Neural cell (in vitro differentiated cells): ENCODE data around the gene RFTN1. TPM values are rescaled to one million over a fixed set of nuclear protein-coding genes. Genes with fewer than 3 reads are reported as not detected.

ENCODE experiments used
- H2AFZ ChIP-seq: fragments of 200-600, 300-800 bp; sonication (generic), shearing (Covaris generic); 2 replicates; pipeline ENCODE4 v1.6.0; 2014; ENCODE audit warnings: low read depth, mild to moderate bottlenecking, antibody characterized with exemption, low read length, moderate library complexity
- H3F3A ChIP-seq: fragments of 200-600 bp; shearing (Covaris generic); 2 replicates; pipeline ENCODE4 v1.6.1; 2016; ENCODE audit warnings: mild to moderate bottlenecking, moderate library complexity, mixed read lengths, antibody characterized with exemption, low read length; ENCODE audit not compliant: insufficient read depth, poor library complexity, severe bottlenecking
- H3K27ac ChIP-seq: fragments of 200-600, 300-800 bp; sonication (generic), shearing (Covaris generic); 2 replicates; pipeline ENCODE4 v1.5.1; 2014; ENCODE audit warnings: mild to moderate bottlenecking, low read length, moderate library complexity
- H3K27me3 ChIP-seq: fragments of 300-800, 200-600 bp; sonication (generic), shearing (Covaris generic); 2 replicates; pipeline ENCODE4 v1.6.0; 2014; ENCODE audit warnings: mild to moderate bottlenecking, low read depth, low read length, moderate library complexity; ENCODE audit not compliant: insufficient read depth
- H3K36me3 ChIP-seq: fragments of 300-800, 200-600 bp; sonication (generic), shearing (Covaris generic); 2 replicates; pipeline ENCODE4 v1.5.1; 2014; ENCODE audit warnings: mild to moderate bottlenecking, antibody characterized with exemption, low read length, moderate library complexity; ENCODE audit not compliant: insufficient read depth
- H3K4me2 ChIP-seq: fragments of 300-800, 200-600 bp; sonication (generic), shearing (Covaris generic); 2 replicates; pipeline ENCODE4 v1.6.0; 2014; ENCODE audit warnings: mild to moderate bottlenecking, low read length
- H3K4me3 ChIP-seq: fragments of 300-800, 200-600 bp; sonication (generic), shearing (Covaris generic); 2 replicates; pipeline ENCODE4 v1.5.1; 2014; ENCODE audit warnings: mild to moderate bottlenecking, low read length, moderate library complexity
- H3K79me2 ChIP-seq: fragments of 200-600 bp; shearing (Covaris generic); replicated peaks from 2 replicates; pipeline ENCODE4 v1.6.0; 2014; ENCODE audit warnings: mild to moderate bottlenecking, low read length, moderate library complexity; ENCODE audit not compliant: insufficient read depth
- H3K9ac ChIP-seq: fragments of 300-800, 200-600 bp; sonication (generic), shearing (Covaris generic); 2 replicates; pipeline ENCODE4 v1.6.1; 2016; ENCODE audit warnings: mild to moderate bottlenecking, low read length, mixed read lengths
- H3K9me2 ChIP-seq: fragments of 200-600 bp; shearing (Covaris generic); 2 replicates; pipeline ENCODE4 v1.6.1; 2016; ENCODE audit warnings: mild to moderate bottlenecking, low read length, mixed read lengths; ENCODE audit not compliant: insufficient read depth
- H3K9me3 ChIP-seq: fragments of 200-600, 300-800 bp; sonication (generic), shearing (Covaris generic); 2 replicates; pipeline ENCODE4 v1.6.1; 2016; ENCODE audit warnings: mild to moderate bottlenecking, mixed run types, low read length, moderate library complexity, mixed read lengths
- H4K20me1 ChIP-seq: fragments of 200-600 bp; shearing (Covaris generic); 2 replicates; pipeline ENCODE4 v1.6.1; 2016; ENCODE audit warnings: mild to moderate bottlenecking, mixed run types; ENCODE audit not compliant: insufficient read depth
- CTCF ChIP-seq: fragments of 450-650 bp; IDR thresholded peaks from 2 replicates; pipeline ENCODE4 v1.5.1; 2014; ENCODE audit warnings: antibody characterized with exemption, mild to moderate bottlenecking, moderate library complexity; ENCODE audit not compliant: poor library complexity, severe bottlenecking
- EP300 ChIP-seq: fragments of 450-650 bp; conservative IDR thresholded peaks from 2 replicates; pipeline ENCODE4 v1.6.1; 2014; ENCODE audit warnings: antibody characterized with exemption, mild to moderate bottlenecking, moderate library complexity; ENCODE audit not compliant: poor library complexity, severe bottlenecking
- EZH2 ChIP-seq: fragments of 200-600, 300-800 bp; shearing (Covaris generic), sonication (generic); IDR thresholded peaks from 2 replicates; pipeline ENCODE4 v1.6.1; 2014; ENCODE audit warnings: antibody characterized with exemption, low read length, borderline replicate concordance, mild to moderate bottlenecking; ENCODE audit not compliant: insufficient read depth, poor library complexity, severe bottlenecking
- MXI1 ChIP-seq: fragments of 450-650 bp; conservative IDR thresholded peaks from 2 replicates; pipeline ENCODE4 v1.6.1; 2014; ENCODE audit warnings: antibody characterized with exemption, mild to moderate bottlenecking; ENCODE audit not compliant: poor library complexity, severe bottlenecking
- POLR2AphosphoS5 ChIP-seq: IDR thresholded peaks from 2 replicates; pipeline ENCODE4 v1.6.1; 2012
- RAD21 ChIP-seq: fragments of 450-650 bp; conservative IDR thresholded peaks from 2 replicates; pipeline ENCODE4 v1.6.1; 2014; ENCODE audit warnings: antibody characterized with exemption, mild to moderate bottlenecking, moderate library complexity
- REST ChIP-seq: IDR thresholded peaks from 2 replicates; pipeline ENCODE4 v1.6.1; 2012; ENCODE audit warnings: borderline replicate concordance
- SMC3 ChIP-seq: fragments of 450-650 bp; conservative IDR thresholded peaks from 2 replicates; pipeline ENCODE4 v1.6.1; 2014; ENCODE audit warnings: antibody characterized with exemption, mild to moderate bottlenecking, moderate library complexity; ENCODE audit not compliant: poor library complexity
- TAF1 ChIP-seq: IDR thresholded peaks from 2 replicates; pipeline ENCODE4 v1.6.1; 2012; ENCODE audit warnings: low read depth
- polyA plus RNA-seq: library from polyadenylated mRNA; depleted of rRNA; stranded (reverse); fragments of >200 nt; gene quantifications from 2 replicates; pipeline ENCODE4 v1.2.3, GENCODE V29; 2014

Gene RFTN1
- polyA plus RNA-seq, 1 donor from 2014 or later: 36.8 TPM

- Histone ChIP-seq H3K9me3 (no peaks in the 10 kb centered on the region), H3K4me2 (no peak overlapping the region), H2AFZ (no peak overlapping the region), H3K9ac (no peak overlapping the region), H3K36me3 (no peaks in the 10 kb centered on the region), H4K20me1 (no peaks in the 10 kb centered on the region), H3K9me2 (no peaks in the 10 kb centered on the region), H3K27ac (no peak overlapping the region), H3K4me3 (no peak overlapping the region), H3F3A (no peaks in the 10 kb centered on the region), H3K79me2 (no peaks in the 10 kb centered on the region), H3K27me3 (no peaks in the 10 kb centered on the region)
- TF ChIP-seq EP300 (no peak), CTCF (no peak), MXI1 (no peak), RAD21 (no peak), EZH2 (no peak), SMC3 (no peak), REST (no peak), TAF1 (no peak), POLR2AphosphoS5 (no peak)
These were observed 162.7 kb downstream of the RFTN1 start for GRCh38 chr3:16350597-16351318.

GRCh38 chr3:16349986-16350596 is 163.4 kb downstream of the RFTN1 start:
- TF ChIP-seq REST: no peak
- TF ChIP-seq RAD21: no peak
- no peak for TF ChIP-seq POLR2AphosphoS5
- TF ChIP-seq EZH2: no peak
- no peak for TF ChIP-seq MXI1
- no peak for TF ChIP-seq SMC3
- TF ChIP-seq CTCF: no peak
- no peak for TF ChIP-seq EP300
- no peak for TF ChIP-seq TAF1
- H3K9me3 ChIP-seq: no peaks in the 10 kb centered on the region

More at GRCh38 chr3:16349986-16350596, 163.4 kb downstream of the RFTN1 start:
- H3K27me3 ChIP-seq: no peaks in the 10 kb centered on the region
- no peak overlapping the region for H3K4me3 ChIP-seq
- no peak overlapping the region for H3K9ac ChIP-seq
- no peak overlapping the region for H2AFZ ChIP-seq
- H3K27ac ChIP-seq: no peak overlapping the region
- H3K36me3 ChIP-seq: no peaks in the 10 kb centered on the region
- no peaks in the 10 kb centered on the region for H3K79me2 ChIP-seq
- no peak overlapping the region for H3K4me2 ChIP-seq
- H3K9me2 ChIP-seq: no peaks in the 10 kb centered on the region
- no peaks in the 10 kb centered on the region for H4K20me1 ChIP-seq
- H3F3A ChIP-seq: no peaks in the 10 kb centered on the region
